ENCODE data around the gene MCEMP1. TPM values are rescaled to one million over a fixed set of nuclear protein-coding genes. Genes with fewer than 3 reads are reported as not detected.

Gene MCEMP1
- total RNA-seq, 1 donor from 2014 or later: not detected

- H3K27me3 Mint-ChIP-seq: peaks cover 2% of the 10 kb centered on the region
- no peaks in the 10 kb centered on the region for H3K9me3 Mint-ChIP-seq (ENCODE audit: low read depth)
- peaks cover 2% of the 10 kb centered on the region for H3K4me1 Mint-ChIP-seq (ENCODE audit: low read depth)
- H3K27ac Mint-ChIP-seq: peak overlapping the region; percentile 39
- no peak for TF ChIP-seq CTCF (IDR thresholded peaks at IDR 0.05; ENCODE audit: unreplicated experiment)
- H3K4me3 Mint-ChIP-seq (ENCODE audit: low read depth): no peak overlapping the region
- DNase-seq (ENCODE audit: low spot score, unreplicated experiment): no peak
- H3K36me3 Mint-ChIP-seq (ENCODE audit: insufficient read depth): peaks cover 3% of the 10 kb centered on the region
These were observed 8.9 kb downstream of the MCEMP1 start for GRCh38 chr19:7685546-7686445.

- H3K4me1 Mint-ChIP-seq (ENCODE audit: low read depth): no peaks in the 10 kb centered on the region
These were observed 10.3 kb downstream of the MCEMP1 start for GRCh38 chr19:7687177-7687576.

GRCh38 chr19:7689165-7689564 lies 12.3 kb downstream of the MCEMP1 start:
- TF ChIP-seq CTCF (IDR thresholded peaks at IDR 0.05; ENCODE audit: unreplicated experiment): no peak
- Mint-ChIP-seq H3K4me3 (ENCODE audit: low read depth) (no peak overlapping the region), H3K27me3 (peaks cover 4% of the 10 kb centered on the region), H3K27ac (no peak overlapping the region), H3K36me3 (ENCODE audit: insufficient read depth) (peaks cover 3% of the 10 kb centered on the region), H3K9me3 (ENCODE audit: low read depth) (no peaks in the 10 kb centered on the region), H3K4me1 (ENCODE audit: low read depth) (no peaks in the 10 kb centered on the region)
- DNase-seq (ENCODE audit: low spot score, unreplicated experiment): no peak

More at GRCh38 chr19:7687177-7687576, 10.3 kb downstream of the MCEMP1 start:
- peaks cover 3% of the 10 kb centered on the region for H3K36me3 Mint-ChIP-seq (ENCODE audit: insufficient read depth)
- H3K4me3 Mint-ChIP-seq (ENCODE audit: low read depth): no peak overlapping the region
- H3K27me3 Mint-ChIP-seq: peaks cover 2% of the 10 kb centered on the region
- no peaks in the 10 kb centered on the region for H3K9me3 Mint-ChIP-seq (ENCODE audit: low read depth)
- no peak overlapping the region for H3K27ac Mint-ChIP-seq
- no peak for DNase-seq (ENCODE audit: low spot score, unreplicated experiment)
- TF ChIP-seq CTCF (IDR thresholded peaks at IDR 0.05; ENCODE audit: unreplicated experiment): no peak

- Mint-ChIP-seq H3K27me3 (peaks cover 8% of the 10 kb centered on the region), H3K4me1 (ENCODE audit: low read depth) (no peaks in the 10 kb centered on the region), H3K27ac (no peak overlapping the region), H3K4me3 (ENCODE audit: low read depth) (no peak overlapping the region), H3K36me3 (ENCODE audit: insufficient read depth) (no peaks in the 10 kb centered on the region), H3K9me3 (ENCODE audit: low read depth) (no peaks in the 10 kb centered on the region)
- DNase-seq (ENCODE audit: low spot score, unreplicated experiment): no peak
- no peak for TF ChIP-seq CTCF (IDR thresholded peaks at IDR 0.05; ENCODE audit: unreplicated experiment)
These were observed 13.9 kb downstream of the MCEMP1 start for GRCh38 chr19:7690779-7691258.

GRCh38 chr19:7691497-7691896 lies 14.6 kb downstream of the MCEMP1 start:
- H3K27ac Mint-ChIP-seq: no peak overlapping the region
- DNase-seq (ENCODE audit: low spot score, unreplicated experiment): no peak
- H3K9me3 Mint-ChIP-seq (ENCODE audit: low read depth): no peaks in the 10 kb centered on the region
- H3K36me3 Mint-ChIP-seq (ENCODE audit: insufficient read depth): no peaks in the 10 kb centered on the region
- no peak overlapping the region for H3K4me3 Mint-ChIP-seq (ENCODE audit: low read depth)
- no peak for TF ChIP-seq CTCF (IDR thresholded peaks at IDR 0.05; ENCODE audit: unreplicated experiment)
- H3K4me1 Mint-ChIP-seq (ENCODE audit: low read depth): no peaks in the 10 kb centered on the region
- peaks cover 9% of the 10 kb centered on the region for H3K27me3 Mint-ChIP-seq
